Upper lobe of right lung (tissue), 1 donor: ENCODE measurements around the gene FAM3B. TPM values are rescaled to one million over a fixed set of nuclear protein-coding genes. Genes with fewer than 3 reads are reported as not detected.
A peak's percentile ranks its signal among the peaks of the same experiment; 100 is the strongest.

Source experiments
- ATAC-seq: fragments of 200-7000 bp; cut with Tn5 transposase; one replicate; pipeline ENCODE4 v1.9.1; 2020; ENCODE audit warnings: mild to moderate bottlenecking, moderate library complexity
- DNase-seq: peaks from one replicate; pipeline ENCODE4 v3.0.0-alpha.2; 2020
- H3K27ac ChIP-seq: fragments of 200-600 bp; one replicate; pipeline ENCODE4 v1.8.0; 2022
- H3K27me3 ChIP-seq: fragments of 200-600 bp; one replicate; pipeline ENCODE4 v1.8.0; 2022; ENCODE audit warnings: mild to moderate bottlenecking
- H3K36me3 ChIP-seq: fragments of 200-600 bp; one replicate; pipeline ENCODE4 v1.8.0; 2022
- H3K4me1 ChIP-seq: fragments of 200-600 bp; one replicate; pipeline ENCODE4 v1.8.0; 2022
- H3K4me3 ChIP-seq: fragments of 200-600 bp; one replicate; pipeline ENCODE4 v1.8.0; 2022; ENCODE audit warnings: mild to moderate bottlenecking
- H3K9me3 ChIP-seq: fragments of 200-600 bp; one replicate; pipeline ENCODE4 v1.8.0; 2022
- intact Hi-C: fragments of 100-400 bp; cut with DNase I; formaldehyde crosslinking; loops from one replicate; pipeline ENCODE4 v1.11.0; 2022
- total RNA-seq: library from RNA; stranded (reverse); fragmentation: NEBNext Ultra II Directional; extraction: Animal tissue kit (Norgen Biotek cat#: 25700); gene quantifications from one replicate; pipeline ENCODE4 v1.2.1, GENCODE V29; 2021
- TF ChIP-seq, protein P1 (sequence below): fragments of 200-600 bp; IDR thresholded peaks from one replicate; pipeline ENCODE4 v1.8.0; 2022; ENCODE audit warnings: antibody characterized with exemption
- donor health status: DM: no; HTN: yes; CAD: no; lungs with severe emphysema.

The FAM3B gene
- total RNA-seq, 1 donor from 2014 or later, result 5.2 TPM

DNA sequence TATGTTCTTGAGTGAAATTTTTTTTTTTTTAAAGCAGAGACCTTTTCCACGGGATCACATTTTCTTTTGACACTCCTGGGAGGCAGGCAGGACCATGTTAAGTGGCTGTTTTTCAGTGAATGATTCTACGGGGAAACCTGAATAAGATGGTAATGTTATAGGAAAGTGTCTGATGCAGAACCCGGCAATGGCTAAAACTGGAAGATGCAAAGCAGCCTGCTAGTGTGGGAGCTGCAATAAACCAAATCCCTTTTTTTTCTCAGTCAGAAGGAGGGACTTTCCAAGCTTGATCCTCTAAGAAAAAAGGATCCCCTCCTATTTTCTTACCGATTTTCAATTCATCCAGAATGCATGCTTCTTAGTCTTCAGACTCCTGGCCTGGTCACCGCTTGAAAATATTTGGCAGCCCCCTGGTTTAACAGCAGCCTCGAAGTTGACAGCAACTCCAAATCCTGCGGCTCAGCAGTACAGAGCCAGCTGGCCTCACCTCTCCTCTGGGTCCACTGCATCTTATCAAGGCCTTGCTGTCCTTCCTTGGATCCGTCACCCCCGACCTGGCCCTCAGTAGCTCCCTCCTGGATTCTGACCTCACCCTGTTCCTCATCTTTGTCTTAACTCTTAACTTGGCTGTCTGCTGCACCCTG is 50.8 kb downstream of the FAM3B start:
- Histone ChIP-seq H3K36me3 (no peaks in the 10 kb centered on the region), H3K4me3 (no peak overlapping the region), H3K9me3 (no peaks in the 10 kb centered on the region), H3K27me3 (no peaks in the 10 kb centered on the region), H3K27ac (no peak overlapping the region), H3K4me1 (peaks cover 3% of the 10 kb centered on the region)
- intact Hi-C loops, result no loop called here
- DNase-seq (no peak), ATAC-seq (no peak)
- TF ChIP-seq, protein P1, sequence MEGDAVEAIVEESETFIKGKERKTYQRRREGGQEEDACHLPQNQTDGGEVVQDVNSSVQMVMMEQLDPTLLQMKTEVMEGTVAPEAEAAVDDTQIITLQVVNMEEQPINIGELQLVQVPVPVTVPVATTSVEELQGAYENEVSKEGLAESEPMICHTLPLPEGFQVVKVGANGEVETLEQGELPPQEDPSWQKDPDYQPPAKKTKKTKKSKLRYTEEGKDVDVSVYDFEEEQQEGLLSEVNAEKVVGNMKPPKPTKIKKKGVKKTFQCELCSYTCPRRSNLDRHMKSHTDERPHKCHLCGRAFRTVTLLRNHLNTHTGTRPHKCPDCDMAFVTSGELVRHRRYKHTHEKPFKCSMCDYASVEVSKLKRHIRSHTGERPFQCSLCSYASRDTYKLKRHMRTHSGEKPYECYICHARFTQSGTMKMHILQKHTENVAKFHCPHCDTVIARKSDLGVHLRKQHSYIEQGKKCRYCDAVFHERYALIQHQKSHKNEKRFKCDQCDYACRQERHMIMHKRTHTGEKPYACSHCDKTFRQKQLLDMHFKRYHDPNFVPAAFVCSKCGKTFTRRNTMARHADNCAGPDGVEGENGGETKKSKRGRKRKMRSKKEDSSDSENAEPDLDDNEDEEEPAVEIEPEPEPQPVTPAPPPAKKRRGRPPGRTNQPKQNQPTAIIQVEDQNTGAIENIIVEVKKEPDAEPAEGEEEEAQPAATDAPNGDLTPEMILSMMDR, result no peak

DNA sequence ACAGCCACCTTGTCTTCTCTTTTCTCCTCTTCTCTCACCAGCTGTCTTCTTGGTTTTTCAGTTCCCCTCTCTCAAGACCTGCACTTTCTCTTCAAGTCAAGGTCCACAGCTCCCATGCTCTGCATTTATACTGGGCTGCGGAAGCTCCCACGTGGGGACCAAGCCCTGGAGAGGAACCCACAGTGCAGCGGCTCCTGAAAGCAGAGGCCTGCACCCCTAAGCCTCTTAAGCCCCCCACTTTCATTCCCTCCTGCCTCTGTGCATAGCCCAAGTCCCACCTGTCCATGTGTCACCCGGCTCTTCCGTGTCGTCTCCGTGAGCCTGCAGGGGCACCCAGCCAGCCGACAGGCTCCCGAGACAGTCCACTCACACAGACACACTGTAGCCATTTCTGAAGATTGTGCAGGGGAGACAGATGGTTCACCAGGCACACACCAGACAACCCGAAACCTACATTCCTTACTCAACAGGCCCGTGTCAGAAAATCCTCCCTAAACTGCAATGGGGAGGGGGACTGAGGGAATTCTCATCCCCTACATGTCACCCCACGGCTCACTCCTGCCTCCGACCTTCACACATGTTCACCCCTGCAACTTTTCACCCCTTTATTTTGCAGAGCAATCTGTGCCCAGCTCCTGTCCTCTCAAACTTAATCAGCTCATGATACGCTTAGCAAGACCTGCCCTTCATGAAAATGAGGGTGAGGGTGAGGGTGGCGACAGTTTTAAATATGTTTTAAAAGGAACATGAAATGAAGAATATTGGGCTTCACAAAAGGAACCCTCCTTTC is 51.5 kb downstream of the FAM3B start:
- DNase-seq (no peak), ATAC-seq (no peak)
- TF ChIP-seq, protein P1, result no peak
- no peak overlapping the region for H3K27ac ChIP-seq
- no peak overlapping the region for H3K4me3 ChIP-seq
- peaks cover 3% of the 10 kb centered on the region for H3K4me1 ChIP-seq
- intact Hi-C loops, result no loop called here
- no peaks in the 10 kb centered on the region for H3K27me3 ChIP-seq
- no peaks in the 10 kb centered on the region for H3K36me3 ChIP-seq
- H3K9me3 ChIP-seq, result no peaks in the 10 kb centered on the region

DNA sequence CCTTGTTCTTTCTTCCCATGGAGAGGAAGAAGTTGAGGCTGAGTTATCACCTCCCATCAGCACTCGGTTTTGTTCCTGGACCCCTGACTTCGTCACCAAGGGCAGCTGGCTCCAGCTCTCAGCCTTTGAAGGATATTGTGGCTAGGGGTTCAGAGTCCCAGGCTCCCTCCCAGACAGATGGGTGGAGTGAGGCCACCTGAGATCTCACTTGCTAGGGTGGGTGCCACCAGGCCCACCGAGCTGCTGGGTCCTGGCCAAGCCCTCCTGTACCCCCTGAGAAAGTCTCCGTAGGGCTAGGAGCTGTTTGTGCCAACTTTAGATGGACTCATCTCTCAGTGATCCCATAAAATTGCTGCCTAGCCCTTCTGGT is 52.1 kb downstream of the FAM3B start:
- Histone ChIP-seq H3K4me1 (peaks cover 1% of the 10 kb centered on the region), H3K27ac (peak overlapping the region; percentile 12), H3K36me3 (no peaks in the 10 kb centered on the region), H3K27me3 (no peaks in the 10 kb centered on the region), H3K4me3 (no peak overlapping the region), H3K9me3 (no peaks in the 10 kb centered on the region)
- DNase-seq, result no peak
- TF ChIP-seq, protein P1, result no peak
- intact Hi-C loops, result no loop called here
- ATAC-seq, result no peak

DNA sequence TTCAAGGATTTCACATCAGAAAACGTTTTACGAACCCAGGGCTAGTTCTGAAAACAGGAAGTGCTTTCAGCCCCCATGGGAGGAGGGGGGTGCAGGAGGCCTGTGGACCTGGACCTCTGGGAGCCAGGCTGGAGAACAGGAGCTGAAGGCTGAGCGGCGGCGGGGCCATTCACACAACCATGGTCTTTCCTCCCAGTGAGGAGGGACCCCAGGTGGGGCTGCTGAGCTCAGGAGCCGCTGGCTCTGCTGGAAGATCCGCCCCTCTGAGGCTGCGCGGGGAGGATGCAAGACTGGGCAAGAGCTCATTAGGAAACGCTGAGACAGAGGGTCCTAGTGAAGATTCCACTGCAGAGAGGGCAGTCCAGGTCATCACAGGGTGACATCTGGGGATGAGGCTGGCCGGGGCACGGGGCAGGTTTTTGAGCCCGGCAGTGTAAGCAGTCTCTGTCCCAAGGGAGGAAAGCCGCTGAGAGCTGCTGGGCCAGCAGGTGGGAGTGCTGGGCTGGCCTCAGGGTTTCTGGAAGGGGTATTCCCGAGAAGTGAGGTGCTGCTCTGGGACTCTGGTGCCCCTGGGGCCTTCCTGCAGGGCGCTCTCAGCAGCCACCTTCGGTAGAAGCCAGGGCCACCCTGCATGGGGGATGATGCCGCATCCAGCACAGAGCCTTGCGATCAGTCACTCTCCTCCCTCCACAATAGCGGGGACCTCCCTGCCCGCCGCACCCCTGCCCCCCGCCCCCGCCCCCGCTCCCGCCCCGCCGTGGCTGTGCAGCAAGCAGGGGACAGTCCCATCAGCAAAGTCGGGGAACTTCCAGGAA is 52.7 kb downstream of the FAM3B start:
- Histone ChIP-seq H3K27ac (peak overlapping the region; percentile 15), H3K4me1 (no peaks in the 10 kb centered on the region), H3K9me3 (no peaks in the 10 kb centered on the region), H3K4me3 (peak overlapping the region; percentile 32), H3K36me3 (no peaks in the 10 kb centered on the region), H3K27me3 (no peaks in the 10 kb centered on the region)
- intact Hi-C loops, result no loop called here
- DNase-seq (peak; percentile 63), ATAC-seq (peak; percentile 26)
- TF ChIP-seq, protein P1, result no peak

DNA sequence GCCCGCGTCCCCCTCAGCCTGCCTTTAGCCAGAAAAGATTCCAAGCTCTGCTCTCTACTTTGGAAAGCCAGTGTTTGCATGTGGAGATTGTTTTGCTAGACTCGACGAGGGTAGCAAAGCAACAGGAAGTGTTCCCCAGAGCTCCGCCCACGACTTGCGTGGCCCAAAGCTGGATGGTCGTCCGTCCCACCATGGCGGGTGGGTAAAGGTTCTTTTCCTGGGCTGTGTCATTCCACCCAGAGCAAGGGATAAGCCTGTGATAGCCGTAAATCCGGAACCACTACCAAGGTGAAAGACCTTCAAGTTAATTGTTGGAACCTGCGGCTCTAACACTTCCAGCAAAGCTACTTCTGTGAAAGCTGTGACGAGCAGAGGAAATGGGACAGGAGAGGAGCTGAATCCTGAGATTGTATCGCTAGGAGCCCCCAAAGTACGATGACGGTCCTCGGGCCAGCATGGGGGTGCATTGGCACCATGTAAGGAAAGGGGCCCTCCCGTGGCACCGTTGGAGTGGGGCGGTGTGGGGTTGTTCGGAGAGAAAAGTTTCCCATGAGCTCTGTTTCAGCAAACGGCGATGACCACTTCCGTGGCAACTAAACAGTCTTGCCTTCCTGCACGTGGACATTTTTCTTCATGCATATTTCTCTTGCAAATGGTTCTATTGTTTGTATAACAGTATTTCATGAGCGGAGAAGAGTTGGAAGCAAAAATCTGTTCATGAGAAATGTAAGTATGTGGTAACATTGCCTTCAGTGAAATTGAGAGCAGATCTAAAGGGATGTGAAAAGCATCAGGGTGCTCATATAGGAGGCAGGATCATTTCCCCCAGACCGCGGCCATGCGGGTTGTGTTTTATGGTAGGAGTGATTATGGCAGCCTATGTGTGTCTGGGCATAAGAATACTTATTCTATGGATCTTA is 53.6 kb downstream of the FAM3B start:
- TF ChIP-seq, protein P1, result no peak
- no peaks in the 10 kb centered on the region for H3K36me3 ChIP-seq
- no peaks in the 10 kb centered on the region for H3K4me1 ChIP-seq
- H3K27ac ChIP-seq, result peak overlapping the region; percentile 15
- H3K9me3 ChIP-seq, result no peaks in the 10 kb centered on the region
- DNase-seq, result peak; percentile 66
- peak overlapping the region; percentile 32 for H3K4me3 ChIP-seq
- intact Hi-C loops, result no loop called here
- H3K27me3 ChIP-seq, result no peaks in the 10 kb centered on the region
- ATAC-seq, result peak; percentile 7
